ENCODE results near the gene ZNRF1. TPM values are rescaled to one million over a fixed set of nuclear protein-coding genes. Genes with fewer than 3 reads are reported as not detected.
A peak's percentile ranks its signal among the peaks of the same experiment; 100 is the strongest.

Gene ZNRF1
- total RNA-seq, 4 donors from 2014 or later = 12.8 to 24.1 (median 19.0) TPM

DNA sequence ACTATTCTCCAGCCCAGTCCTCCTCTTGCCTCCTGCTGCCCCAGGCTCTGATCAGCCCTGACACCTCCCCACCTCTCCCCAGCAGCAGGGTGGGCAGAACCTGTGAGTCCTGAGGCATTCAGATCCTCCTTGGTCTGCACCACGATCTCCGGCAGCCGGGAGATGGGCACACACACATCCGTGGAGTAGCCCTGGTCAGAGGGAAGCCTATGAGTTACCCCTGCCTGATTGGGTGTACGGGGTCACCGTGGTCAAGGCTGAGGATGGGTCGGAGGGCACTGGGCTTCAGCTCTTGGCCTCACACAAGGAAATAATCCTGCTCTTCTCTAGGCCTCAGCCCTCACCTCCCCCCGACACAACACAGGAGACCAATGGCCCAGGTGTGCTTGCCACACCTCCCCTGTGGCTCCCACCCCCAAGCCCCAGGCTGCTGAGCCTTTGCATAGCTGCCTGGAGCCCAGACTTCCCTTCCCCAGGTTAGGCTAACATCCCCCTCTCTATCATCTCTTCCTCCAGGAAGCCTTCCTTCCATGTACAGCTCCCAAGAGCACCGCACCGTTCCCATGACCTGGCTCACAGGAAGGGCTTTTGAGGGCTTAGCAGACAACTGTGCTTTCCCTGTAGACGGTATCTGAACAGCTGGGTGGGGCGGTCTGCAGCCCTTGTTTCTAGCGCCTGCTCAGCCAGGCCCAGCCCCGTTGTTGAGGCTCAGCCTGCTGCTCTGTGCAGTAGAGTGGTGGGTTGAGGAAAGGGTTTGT lies 114.1 kb downstream of the ZNRF1 start:
- Histone ChIP-seq H3K36me3 (peaks cover 0 to 10% of the 10 kb centered on the region in 2 donors), H3K4me1 (peaks cover 8 to 78% (median 37%) of the 10 kb centered on the region in 3 donors), H3K9me3 (no peaks in the 10 kb centered on the region), H3K27ac (peak overlapping the region in 3 of 4 donors; percentile 14 to 86 (median 85)), H3K27me3 (no peaks in the 10 kb centered on the region), H3K4me3 (no peak overlapping the region)
- 73% methylated on average over 4 of the region's 14 CpGs; no CpG with 5 or more reads in 1 of the 2 donors for WGBS, 2 donors (ENCODE audit: low coverage in 1 of 2)
- TF ChIP-seq EP300 (IDR thresholded peaks at IDR 0.05) = no peak
- TF ChIP-seq CTCF (IDR thresholded peaks at IDR 0.05) = no peak
- TF ChIP-seq POLR2AphosphoS5 (IDR thresholded peaks at IDR 0.05) = no peak
- no peak for TF ChIP-seq POLR2A (IDR thresholded peaks at IDR 0.05)
- no peak for ATAC-seq

- H3K9me3 ChIP-seq = no peaks in the 10 kb centered on the region
- TF ChIP-seq EP300 (IDR thresholded peaks at IDR 0.05) (no peak), POLR2AphosphoS5 (IDR thresholded peaks at IDR 0.05) (no peak), CTCF (IDR thresholded peaks at IDR 0.05) (no peak), POLR2A (IDR thresholded peaks at IDR 0.05) (no peak)
- H3K4me1 ChIP-seq = peaks cover 7 to 71% (median 36%) of the 10 kb centered on the region in 3 donors
- ATAC-seq = no peak
- no peak overlapping the region for H3K27ac ChIP-seq
- WGBS, 2 donors (ENCODE audit: low coverage in 1 of 2) = no CpG with 5 or more reads among the region's 20 CpGs
- no peaks in the 10 kb centered on the region for H3K27me3 ChIP-seq
- peaks cover 0 to 10% of the 10 kb centered on the region in 2 donors for H3K36me3 ChIP-seq
- H3K4me3 ChIP-seq = no peak overlapping the region
Observed at GRCh38 chr16:75113541-75114121, 114.8 kb downstream of the ZNRF1 start.

DNA sequence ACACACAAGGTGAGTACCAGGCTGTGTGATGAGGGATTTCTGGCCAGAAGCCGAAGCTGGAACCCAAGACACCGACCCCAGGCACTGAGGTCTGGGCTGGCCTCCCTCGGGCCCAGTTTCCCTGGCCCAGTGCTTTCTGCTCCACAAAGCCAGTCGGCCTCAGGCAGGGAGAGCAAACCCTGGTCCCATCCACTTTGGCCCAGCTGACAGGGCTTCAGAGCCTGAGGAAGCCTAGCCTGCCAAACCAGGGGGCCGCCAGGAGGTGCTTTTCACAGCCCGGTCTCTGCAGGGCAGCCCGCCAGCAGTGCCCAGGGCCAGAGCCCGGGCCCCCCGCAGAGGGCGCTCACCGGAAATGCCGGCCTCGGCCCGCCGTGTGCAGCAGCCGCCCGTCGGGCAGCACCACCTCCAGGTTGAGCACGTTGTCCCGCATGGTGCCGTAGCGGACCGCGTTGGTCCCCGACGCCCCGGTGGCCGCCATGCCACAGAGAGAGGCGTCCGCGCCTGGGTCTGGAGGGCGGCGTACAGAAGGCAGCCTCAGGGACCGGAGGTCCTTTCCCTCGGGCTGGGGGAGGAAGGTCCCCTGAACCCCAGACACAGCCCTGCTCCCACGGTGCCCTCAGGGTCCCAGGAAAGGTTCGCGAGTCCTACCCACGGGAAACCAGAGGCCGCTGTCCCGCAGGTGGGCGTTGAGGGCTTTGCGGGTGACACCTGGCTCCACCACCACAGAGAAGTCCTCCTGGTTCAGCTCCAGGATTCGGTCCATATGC lies 115.5 kb downstream of the ZNRF1 start:
- TF ChIP-seq POLR2A (IDR thresholded peaks at IDR 0.05) (no peak), POLR2AphosphoS5 (IDR thresholded peaks at IDR 0.05) (no peak), EP300 (IDR thresholded peaks at IDR 0.05) (no peak), CTCF (IDR thresholded peaks at IDR 0.05) (no peak)
- H3K9me3 ChIP-seq = no peaks in the 10 kb centered on the region
- H3K27me3 ChIP-seq = no peaks in the 10 kb centered on the region
- H3K27ac ChIP-seq = no peak overlapping the region
- no peak for ATAC-seq
- H3K36me3 ChIP-seq = peaks cover 0 to 10% of the 10 kb centered on the region in 2 donors
- no peak overlapping the region for H3K4me3 ChIP-seq
- WGBS, 2 donors (ENCODE audit: low coverage in 1 of 2) = 89% methylated on average over 7 of the region's 44 CpGs; no CpG with 5 or more reads in 1 of the 2 donors
- H3K4me1 ChIP-seq = peaks cover 3 to 64% (median 29%) of the 10 kb centered on the region in 3 donors

DNA sequence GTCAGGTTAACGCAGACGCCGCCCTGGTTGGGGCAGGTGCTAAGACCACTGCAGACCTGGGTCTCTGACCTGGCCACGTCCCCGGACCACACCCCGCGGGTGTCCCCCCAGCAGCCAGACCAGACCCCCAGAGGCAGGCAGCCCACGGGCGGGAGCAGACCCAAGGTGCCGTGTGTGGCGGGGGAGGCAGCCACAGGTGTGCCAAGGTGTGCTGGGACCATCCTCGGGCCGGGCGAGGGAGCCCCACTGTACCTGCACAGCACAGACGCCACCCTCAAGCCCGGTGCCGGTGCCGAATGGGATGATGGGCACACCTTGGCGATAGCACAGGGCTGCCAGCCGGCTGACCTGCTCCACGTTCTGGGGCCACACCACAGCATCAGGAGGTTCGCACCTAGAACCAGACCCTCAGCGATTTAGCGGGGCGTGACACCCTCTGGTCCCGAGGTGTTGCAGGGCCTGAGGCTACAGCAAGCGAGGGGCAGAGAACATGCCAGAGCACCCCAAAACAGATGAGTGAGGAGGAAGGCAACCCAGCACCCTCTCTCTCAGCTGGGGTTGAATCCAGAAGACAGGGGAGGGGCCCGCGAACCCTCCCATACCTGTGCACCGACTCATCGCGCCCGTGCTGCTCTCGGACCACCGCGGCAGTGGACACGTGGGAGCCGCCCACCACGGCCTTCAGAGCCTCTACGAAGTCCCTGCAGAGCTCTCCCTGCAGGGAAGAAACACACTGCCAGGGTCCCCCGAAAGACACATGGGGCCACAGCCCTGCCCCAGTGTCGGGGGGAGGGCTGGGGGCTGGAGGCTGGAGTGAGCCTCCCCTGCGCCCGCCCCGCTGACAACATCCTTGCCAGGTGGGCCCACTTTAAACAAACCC lies 116.4 kb downstream of the ZNRF1 start:
- peaks cover 0 to 55% (median 20%) of the 10 kb centered on the region in 3 donors for H3K4me1 ChIP-seq
- no peaks in the 10 kb centered on the region for H3K27me3 ChIP-seq
- WGBS, 2 donors (ENCODE audit: low coverage in 1 of 2) = 59 to 100% methylated on average over 1 to 4 of the region's 45 CpGs
- no peaks in the 10 kb centered on the region for H3K9me3 ChIP-seq
- H3K27ac ChIP-seq = no peak overlapping the region
- H3K4me3 ChIP-seq = peak overlapping the region in 1 of 2 donors; percentile 61
- no peak for ATAC-seq
- peaks cover 0 to 10% of the 10 kb centered on the region in 2 donors for H3K36me3 ChIP-seq
- no peak for TF ChIP-seq EP300 (IDR thresholded peaks at IDR 0.05)
- no peak for TF ChIP-seq CTCF (IDR thresholded peaks at IDR 0.05)
- no peak for TF ChIP-seq POLR2AphosphoS5 (IDR thresholded peaks at IDR 0.05)
- TF ChIP-seq POLR2A (IDR thresholded peaks at IDR 0.05) = no peak
